Parathyroid adenoma (tissue), 2 donors: Measurements from ENCODE around the gene H2AZ2.

ENCODE experiments used
- H2AFZ ChIP-seq: fragments of 300-600 bp; sonication (generic); one replicate; pipeline ENCODE4 v1.7.0; 2017; ENCODE audit warnings: antibody characterized with exemption, mild to moderate bottlenecking
- H3K27ac ChIP-seq: fragments of 300-600 bp; sonication (generic); one replicate; pipeline ENCODE4 v1.7.0; 2017
- H3K27me3 ChIP-seq: fragments of 300-600 bp; sonication (generic); one replicate; pipeline ENCODE4 v1.7.0; 2017; ENCODE audit warnings: low read length; ENCODE audit not compliant: control insufficient read depth, insufficient read depth
- H3K36me3 ChIP-seq: fragments of 300-600 bp; sonication (generic); one replicate; pipeline ENCODE4 v1.7.0; 2017; ENCODE audit warnings: low read length; ENCODE audit not compliant: control insufficient read depth, insufficient read depth
- H3K4me1 ChIP-seq: fragments of 300-600 bp; sonication (generic); one replicate; pipeline ENCODE4 v1.7.0; 2017; ENCODE audit warnings: control low read depth
- H3K4me2 ChIP-seq: fragments of 300-600 bp; sonication (generic); one replicate; pipeline ENCODE4 v1.7.0; 2017; ENCODE audit warnings: low read length
- H3K4me3 ChIP-seq: fragments of 300-600 bp; sonication (generic); one replicate; pipeline ENCODE4 v1.7.0; 2017; ENCODE audit warnings: low read depth, low read length
- H3K79me2 ChIP-seq: fragments of 300-600 bp; sonication (generic); one replicate; pipeline ENCODE4 v1.7.0; 2017; ENCODE audit warnings: control low read depth
- H3K9ac ChIP-seq: fragments of 300-600 bp; sonication (generic); one replicate; pipeline ENCODE4 v1.7.0; 2017; ENCODE audit warnings: mild to moderate bottlenecking
- H3K9me3 ChIP-seq: fragments of 300-600 bp; sonication (generic); one replicate; pipeline ENCODE4 v1.7.0; 2017; ENCODE audit warnings: low read length; ENCODE audit not compliant: control insufficient read depth
- TF ChIP-seq, protein P1 (sequence below): fragments of 300-600 bp; sonication (generic); IDR thresholded peaks from one replicate; pipeline ENCODE4 v1.7.0; 2017; ENCODE audit warnings: antibody characterized with exemption, mild to moderate bottlenecking
- donor health status: primary hyperparathyroidism.

H2AZ2 gene

DNA sequence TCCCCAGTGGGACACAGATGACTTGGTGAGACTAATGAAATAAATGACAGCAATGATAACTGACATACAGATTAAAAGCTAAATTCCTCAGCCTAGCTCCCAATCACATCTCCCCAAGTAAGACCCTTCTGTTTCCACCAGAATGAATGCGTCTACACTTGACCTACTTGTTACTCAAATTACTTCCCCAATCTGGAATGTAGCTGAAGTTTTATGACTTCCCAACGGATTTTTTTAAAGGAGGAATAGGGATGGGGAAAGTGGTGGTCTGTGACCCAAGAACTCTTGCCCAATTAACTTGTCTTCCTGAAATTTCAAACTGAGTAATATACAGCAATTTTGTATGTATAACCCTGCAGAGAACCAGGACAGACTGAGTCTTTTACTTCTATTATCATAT lies 9.1 kb downstream of the H2AZ2 start:
- no peaks in the 10 kb centered on the region for H3K36me3 ChIP-seq
- H3K4me3 ChIP-seq: no peak overlapping the region
- peaks cover 23% of the 10 kb centered on the region for H3K79me2 ChIP-seq
- no peak overlapping the region for H3K27ac ChIP-seq
- H3K9me3 ChIP-seq: no peaks in the 10 kb centered on the region
- no peaks in the 10 kb centered on the region for H3K4me1 ChIP-seq
- no peaks in the 10 kb centered on the region for H3K27me3 ChIP-seq
- no peak overlapping the region for H3K9ac ChIP-seq
- no peak overlapping the region for H2AFZ ChIP-seq
- no peak overlapping the region for H3K4me2 ChIP-seq
- TF ChIP-seq, protein P1, sequence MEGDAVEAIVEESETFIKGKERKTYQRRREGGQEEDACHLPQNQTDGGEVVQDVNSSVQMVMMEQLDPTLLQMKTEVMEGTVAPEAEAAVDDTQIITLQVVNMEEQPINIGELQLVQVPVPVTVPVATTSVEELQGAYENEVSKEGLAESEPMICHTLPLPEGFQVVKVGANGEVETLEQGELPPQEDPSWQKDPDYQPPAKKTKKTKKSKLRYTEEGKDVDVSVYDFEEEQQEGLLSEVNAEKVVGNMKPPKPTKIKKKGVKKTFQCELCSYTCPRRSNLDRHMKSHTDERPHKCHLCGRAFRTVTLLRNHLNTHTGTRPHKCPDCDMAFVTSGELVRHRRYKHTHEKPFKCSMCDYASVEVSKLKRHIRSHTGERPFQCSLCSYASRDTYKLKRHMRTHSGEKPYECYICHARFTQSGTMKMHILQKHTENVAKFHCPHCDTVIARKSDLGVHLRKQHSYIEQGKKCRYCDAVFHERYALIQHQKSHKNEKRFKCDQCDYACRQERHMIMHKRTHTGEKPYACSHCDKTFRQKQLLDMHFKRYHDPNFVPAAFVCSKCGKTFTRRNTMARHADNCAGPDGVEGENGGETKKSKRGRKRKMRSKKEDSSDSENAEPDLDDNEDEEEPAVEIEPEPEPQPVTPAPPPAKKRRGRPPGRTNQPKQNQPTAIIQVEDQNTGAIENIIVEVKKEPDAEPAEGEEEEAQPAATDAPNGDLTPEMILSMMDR: no peak

GRCh38 chr7:44827567-44827966 lies 20.3 kb downstream of the H2AZ2 start:
- H3K9ac ChIP-seq: no peak overlapping the region
- H2AFZ ChIP-seq: no peak overlapping the region
- no peaks in the 10 kb centered on the region for H3K27me3 ChIP-seq
- H3K4me1 ChIP-seq: peaks cover 6% of the 10 kb centered on the region
- H3K9me3 ChIP-seq: no peaks in the 10 kb centered on the region
- TF ChIP-seq, protein P1: no peak
- H3K36me3 ChIP-seq: no peaks in the 10 kb centered on the region
- no peaks in the 10 kb centered on the region for H3K79me2 ChIP-seq
- H3K4me2 ChIP-seq: no peak overlapping the region
- no peak overlapping the region for H3K4me3 ChIP-seq
- H3K27ac ChIP-seq: no peak overlapping the region

- Histone ChIP-seq H3K4me3 (no peak overlapping the region), H3K79me2 (no peaks in the 10 kb centered on the region), H3K9me3 (no peaks in the 10 kb centered on the region), H3K36me3 (no peaks in the 10 kb centered on the region), H3K27ac (no peak overlapping the region), H2AFZ (no peak overlapping the region), H3K9ac (no peak overlapping the region), H3K27me3 (no peaks in the 10 kb centered on the region), H3K4me2 (no peak overlapping the region), H3K4me1 (peaks cover 5% of the 10 kb centered on the region)
- TF ChIP-seq, protein P1: no peak
These were observed 22.9 kb downstream of the H2AZ2 start for GRCh38 chr7:44824894-44825526.

DNA sequence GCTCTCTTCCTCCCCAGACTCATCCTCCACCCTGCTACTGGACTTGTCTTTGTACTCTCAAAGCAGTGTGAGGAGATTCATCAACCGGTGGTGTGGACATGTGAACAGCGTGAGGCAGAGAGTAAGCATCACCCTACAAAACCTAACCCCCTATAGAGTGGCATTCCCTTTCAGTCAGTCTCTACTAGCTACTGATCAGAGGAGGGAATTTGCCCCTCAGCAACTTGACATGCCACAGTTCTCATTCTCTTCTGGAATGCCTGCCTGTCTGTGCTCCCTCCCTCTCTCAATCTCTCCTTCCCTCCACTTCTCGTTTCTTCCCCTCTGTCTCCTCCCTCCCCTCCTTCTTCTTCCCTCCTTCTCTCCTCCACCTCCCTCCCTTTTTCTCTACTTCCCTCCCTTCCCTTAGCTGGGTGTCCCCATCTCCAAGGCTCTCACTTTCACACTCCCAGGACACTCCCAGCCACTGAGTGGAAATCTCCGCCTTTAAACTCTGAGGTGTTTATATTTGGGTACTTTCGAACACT lies 24.6 kb downstream of the H2AZ2 start:
- Histone ChIP-seq H3K9me3 (no peaks in the 10 kb centered on the region), H3K9ac (no peak overlapping the region), H3K4me1 (no peaks in the 10 kb centered on the region), H3K27ac (no peak overlapping the region), H3K79me2 (no peaks in the 10 kb centered on the region), H3K36me3 (no peaks in the 10 kb centered on the region), H3K4me2 (no peak overlapping the region), H2AFZ (no peak overlapping the region), H3K4me3 (no peak overlapping the region), H3K27me3 (no peaks in the 10 kb centered on the region)
- TF ChIP-seq, protein P1: no peak

DNA sequence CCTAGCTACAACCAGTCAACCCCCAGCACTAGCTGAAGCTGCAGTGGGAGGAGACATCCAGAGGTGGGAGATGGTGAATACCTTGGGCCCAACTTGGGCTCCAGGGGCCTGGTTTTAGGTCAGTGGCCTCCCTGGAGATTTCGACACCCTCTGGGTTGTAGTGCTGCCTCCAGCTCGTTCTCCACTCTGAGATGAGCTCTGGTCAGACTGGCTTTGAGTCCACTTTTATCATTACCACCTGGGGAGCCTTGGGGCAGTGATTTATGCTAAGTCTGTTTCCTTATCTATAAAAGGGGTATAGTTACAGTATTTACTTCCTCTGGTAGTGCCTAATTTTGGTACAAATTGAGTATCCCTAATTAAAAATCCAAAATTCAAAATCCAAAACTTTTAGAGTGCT lies 28.6 kb downstream of the H2AZ2 start:
- Histone ChIP-seq H3K36me3 (no peaks in the 10 kb centered on the region), H3K9me3 (no peaks in the 10 kb centered on the region), H3K27me3 (no peaks in the 10 kb centered on the region), H3K4me2 (no peak overlapping the region), H2AFZ (no peak overlapping the region), H3K9ac (no peak overlapping the region), H3K4me3 (no peak overlapping the region), H3K4me1 (no peaks in the 10 kb centered on the region), H3K27ac (no peak overlapping the region), H3K79me2 (no peaks in the 10 kb centered on the region)
- TF ChIP-seq, protein P1: no peak
